GM19397 (cell line): ENCODE measurements around the gene CACNA1C.

Experiments used
- ATAC-seq: cut with Tn5 transposase; IDR thresholded peaks from one replicate; pipeline ENCODE4 v1.9.1; 2021; ENCODE audit warnings: mild to moderate bottlenecking, moderate library complexity; ENCODE audit not compliant: unreplicated experiment

The CACNA1C gene

DNA sequence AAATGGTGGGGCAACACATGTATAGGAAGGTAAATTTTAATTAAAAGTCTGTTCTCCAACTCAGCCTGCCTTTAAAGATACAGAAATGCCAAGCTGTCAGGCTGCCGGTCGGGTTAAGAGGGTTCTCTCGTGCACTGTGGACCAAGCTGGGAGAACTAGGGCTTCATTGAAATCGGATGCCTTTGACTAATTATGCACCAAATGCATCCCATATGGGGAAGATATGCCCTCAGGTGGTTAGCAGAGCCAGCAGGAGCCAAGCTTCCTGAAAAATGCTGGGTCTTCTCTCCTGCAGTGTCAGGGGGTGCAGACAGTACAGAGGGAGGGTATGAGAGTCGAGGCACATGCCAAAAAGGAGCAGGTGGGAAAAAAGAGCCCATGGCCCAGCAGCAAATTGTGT lies 236.1 kb downstream of the CACNA1C start:
- no peak for ATAC-seq

DNA sequence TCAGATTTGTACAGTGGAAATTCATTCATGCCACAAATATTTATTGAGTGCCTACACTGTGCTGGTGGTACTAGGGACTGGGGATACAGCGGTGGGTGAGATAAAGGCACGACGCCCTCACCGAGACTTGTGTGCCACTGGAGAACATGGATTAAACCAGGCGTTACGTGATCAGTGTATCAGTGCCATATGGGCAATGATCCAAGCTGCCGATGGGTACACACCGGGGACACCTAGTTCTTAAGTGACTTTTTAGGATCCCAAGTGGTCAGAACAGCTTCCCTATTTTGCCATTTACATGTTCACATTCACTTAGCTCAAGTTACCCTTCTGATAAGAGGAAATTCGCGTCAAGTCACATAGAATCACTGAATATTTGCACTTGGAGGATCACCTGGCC lies 236.7 kb downstream of the CACNA1C start:
- ATAC-seq, result no peak

DNA sequence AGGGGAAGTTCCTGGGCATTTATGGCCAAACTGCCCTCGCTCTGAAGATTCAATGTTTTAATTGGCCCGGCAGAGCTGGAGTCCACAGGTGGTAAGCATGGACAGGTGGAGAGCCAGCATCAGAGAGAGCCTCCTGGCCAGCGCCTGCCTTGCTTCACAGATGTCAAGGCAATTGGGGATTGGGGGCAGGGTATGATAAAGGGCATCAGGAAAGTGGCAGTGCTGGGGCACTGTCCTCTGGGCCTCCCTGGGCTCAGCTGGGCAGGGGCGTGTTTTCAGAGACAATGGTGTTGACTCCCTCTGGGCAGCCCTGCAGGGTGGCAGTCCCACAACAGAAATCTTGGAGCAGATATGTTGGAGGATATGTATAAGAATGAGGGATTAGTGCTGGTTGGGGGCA lies 237.3 kb downstream of the CACNA1C start:
- ATAC-seq, result no peak

DNA sequence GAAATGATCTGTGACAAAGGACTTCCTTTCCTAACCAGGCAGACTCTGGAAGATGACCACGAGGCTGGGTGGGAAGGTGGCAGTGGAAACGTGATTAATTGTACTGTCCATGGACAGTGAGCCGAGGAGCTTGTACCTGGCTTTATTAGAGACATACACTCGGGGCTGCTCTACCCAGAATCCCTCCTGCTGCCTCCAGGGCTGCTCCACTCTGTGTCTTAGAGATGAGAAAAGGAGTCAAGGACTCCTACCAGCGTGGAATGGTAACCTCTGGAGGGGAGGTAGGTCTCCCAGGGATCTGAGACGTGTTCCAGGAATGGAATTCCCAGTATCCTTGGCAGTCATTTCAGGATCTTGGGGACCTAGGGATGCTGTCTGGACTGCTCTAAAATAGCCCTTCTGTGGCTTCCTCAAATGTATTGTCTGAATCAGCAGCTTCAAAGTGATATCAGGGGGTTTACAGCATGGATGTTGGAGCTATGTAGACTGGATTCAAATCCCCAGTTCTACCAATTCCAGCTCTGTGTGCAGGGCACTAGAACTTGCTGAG lies 237.8 kb downstream of the CACNA1C start:
- ATAC-seq, result no peak

DNA sequence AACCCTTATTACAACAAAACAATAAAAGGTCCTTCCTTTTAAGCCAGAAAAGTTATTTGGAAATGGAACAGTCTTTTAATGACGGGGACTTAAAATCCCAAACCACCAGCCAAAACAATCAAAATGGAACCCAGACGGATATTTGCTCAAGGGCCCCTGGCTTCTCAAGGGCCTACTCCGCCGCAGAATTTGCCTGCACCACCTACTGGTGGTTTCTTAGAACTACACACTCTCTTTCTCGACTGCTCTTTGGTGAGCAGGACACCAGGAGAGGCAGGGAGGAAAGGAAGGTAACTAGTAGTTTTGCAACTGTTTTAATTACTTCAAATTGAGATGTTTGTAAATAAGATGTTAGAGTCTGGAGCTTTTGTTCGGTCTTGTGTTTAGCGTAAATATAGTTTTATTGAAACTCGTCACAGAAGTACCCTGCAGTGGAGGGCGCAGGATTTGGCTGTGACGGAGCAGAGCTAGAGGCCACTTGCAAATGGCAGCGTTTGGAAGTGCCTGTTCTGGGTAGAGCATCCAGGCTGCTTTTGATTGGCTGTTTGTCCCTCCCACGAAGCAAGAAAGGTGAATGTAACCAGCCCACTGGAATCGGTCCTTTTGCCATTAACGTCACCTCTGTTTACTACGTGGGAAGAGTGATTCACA lies 238.5 kb downstream of the CACNA1C start:
- no peak for ATAC-seq

DNA sequence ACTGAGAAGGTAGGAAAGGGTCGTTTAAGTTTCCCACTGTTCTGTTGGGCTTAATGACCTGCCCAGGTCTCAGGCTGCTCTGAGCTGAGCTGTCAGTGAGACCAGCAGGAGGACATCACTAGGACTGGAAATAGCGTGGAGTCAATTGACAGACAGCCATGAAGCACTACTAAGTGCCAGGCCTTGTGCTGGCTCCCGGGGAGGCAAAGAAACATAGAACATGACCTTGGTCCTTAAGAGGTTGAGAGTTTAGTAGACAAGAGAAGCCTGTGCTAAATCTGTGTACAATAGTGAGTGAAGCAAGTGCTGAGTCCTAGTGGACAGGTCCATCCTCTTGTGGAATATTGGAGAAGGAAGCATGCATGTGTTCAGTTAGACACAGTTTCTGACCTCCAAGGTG lies 239.2 kb downstream of the CACNA1C start:
- ATAC-seq, result no peak

DNA sequence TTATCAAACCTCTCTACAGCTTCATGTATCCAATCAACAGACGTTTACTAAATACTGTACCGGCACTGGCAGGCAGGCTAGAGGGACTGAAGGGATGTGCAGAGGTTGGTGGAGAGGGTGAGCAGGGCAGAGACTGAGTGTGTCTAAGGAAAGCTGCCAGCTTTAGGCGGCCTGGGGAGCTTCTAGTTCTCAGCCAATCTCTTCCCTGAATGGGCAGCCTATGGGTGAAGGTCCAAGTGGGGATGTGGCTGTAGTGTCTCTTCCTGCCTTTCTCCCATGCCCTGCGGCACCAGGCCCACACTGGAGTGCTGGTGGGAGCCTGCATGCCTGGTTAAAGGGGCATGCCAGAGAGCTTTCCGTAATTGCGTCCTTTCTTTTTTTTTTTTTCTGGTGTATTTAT lies 239.8 kb downstream of the CACNA1C start:
- no peak for ATAC-seq

DNA sequence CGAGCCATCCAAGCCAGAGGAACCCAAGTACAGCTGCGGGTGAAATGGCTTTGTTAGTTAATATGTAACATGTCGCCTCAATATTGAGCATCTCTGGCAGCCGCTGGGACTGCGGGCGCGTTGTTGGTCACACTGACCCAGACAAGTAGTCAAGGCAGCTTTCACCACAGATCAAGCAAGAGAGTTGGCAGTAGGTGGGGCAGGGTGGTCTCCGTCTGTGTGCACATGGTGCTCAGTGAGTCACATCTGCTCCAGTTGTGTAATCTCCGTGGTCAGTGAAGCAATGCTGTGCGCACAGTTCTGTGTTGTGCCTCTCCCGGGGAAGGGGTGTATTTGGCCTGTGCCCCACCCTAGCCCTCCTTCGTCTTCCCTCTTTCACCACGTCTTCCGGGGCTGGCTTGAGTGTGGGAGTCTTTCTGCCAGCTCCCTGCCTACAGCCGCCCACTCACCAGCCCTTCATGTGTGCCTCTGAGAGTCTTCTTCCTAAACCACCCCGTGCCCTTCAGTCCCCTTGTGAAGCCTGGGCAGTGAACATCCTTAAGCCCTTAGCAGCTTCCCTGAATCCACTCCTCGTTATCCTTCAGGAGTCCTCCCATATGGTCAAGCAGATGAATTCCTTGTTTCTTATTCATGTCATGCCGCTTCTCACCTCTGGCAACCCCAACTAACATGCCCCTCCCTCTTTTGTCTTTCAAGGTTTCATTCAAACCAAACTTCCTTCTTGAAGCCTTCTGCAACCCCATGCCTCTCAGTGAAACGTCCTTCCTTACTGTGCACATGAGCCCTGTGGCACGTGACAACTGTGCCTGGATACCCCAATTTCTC lies 242.1 kb downstream of the CACNA1C start:
- ATAC-seq, result no peak

DNA sequence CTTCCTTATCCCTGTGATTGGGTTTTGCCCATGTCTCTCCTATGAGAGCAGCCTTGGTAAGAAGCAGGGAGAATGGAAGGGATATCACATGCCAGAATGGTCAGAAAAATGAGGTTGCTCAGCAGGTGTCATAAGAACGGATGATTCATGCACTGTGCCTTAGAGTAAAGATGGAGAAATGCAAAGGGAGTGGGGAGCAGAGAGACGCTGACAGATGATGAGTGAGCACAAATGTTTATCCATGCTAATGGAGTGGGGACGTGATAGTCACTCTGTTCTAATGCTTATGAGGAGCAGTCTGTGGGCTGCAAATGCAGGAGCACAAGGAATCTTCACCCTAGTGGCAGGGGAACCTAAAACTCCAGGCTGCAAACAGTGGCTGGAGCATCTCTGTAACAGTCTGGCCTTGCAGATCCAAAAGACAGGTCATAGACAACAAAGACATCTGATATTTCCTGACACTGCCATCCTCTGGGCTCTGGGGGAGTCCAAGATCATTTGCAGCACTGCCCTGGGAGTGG lies 243.2 kb downstream of the CACNA1C start:
- ATAC-seq, result no peak

DNA sequence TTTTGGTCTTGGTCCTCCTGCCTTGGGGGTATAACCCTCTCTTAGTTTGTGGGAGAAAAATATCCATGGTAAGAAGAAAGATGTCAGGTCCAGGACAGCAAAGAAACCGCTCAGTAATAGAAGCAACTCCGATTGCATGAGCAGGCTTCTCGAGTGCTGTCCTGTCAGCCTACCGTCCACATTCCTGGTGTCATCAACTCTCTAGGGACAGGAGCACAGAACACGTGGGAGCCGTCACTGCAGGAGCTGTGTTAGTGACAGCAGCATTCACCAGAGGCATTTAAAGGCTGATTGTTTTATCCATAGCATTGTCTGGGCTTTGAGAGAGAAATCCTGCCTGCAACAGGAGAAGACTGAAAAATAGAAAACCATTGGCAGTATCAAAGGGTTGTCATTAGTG lies 244.2 kb downstream of the CACNA1C start:
- no peak for ATAC-seq

DNA sequence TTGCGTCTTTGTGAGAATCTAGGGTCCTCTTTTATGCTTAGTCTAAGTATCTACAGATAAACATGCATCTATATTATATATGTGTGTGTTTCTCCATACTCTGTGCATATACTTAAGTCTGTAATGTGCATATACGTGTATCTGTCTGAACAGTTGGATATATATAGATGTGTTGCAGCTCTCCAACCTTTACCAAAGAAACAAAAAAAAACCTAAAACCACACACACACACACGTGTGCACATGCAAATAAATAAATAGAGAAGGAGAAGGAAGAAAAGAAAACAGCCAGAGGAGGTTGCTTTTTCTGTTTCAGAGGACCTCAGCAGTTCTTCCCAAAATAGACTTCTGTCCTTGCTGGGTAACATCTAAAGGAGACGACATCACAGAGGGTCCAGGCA lies 244.9 kb downstream of the CACNA1C start:
- ATAC-seq, result no peak

DNA sequence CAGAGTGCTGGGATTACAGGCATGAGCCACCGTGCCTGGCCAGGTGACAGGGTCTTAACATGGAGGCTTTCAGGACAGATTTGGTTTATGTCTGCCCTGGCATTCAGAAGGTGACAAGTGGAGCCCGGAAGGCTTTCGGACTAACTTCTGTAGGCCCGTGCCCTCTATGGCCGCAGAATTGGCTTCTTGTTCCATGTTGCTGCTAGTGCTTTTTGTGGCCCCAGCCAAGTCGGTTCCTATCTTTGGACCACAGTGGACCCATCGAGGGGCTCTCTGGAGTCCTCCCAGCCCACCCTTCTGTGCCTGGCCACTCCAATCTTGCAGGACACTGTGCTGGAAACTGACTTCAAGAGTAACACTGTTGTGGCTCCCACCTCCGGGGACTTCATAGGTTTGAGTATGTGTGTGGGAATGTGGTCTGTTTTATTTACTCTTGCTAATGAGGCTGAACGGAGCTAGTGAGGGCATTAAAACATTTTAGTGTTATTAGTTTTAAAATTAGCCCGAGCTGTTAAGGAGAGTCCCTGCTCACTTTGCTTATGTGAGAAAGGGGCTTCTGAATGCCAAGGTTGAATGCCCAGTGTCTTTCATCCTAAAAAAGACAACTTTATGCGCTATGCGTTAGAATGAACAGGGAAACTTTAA lies 245.9 kb downstream of the CACNA1C start:
- no peak for ATAC-seq

DNA sequence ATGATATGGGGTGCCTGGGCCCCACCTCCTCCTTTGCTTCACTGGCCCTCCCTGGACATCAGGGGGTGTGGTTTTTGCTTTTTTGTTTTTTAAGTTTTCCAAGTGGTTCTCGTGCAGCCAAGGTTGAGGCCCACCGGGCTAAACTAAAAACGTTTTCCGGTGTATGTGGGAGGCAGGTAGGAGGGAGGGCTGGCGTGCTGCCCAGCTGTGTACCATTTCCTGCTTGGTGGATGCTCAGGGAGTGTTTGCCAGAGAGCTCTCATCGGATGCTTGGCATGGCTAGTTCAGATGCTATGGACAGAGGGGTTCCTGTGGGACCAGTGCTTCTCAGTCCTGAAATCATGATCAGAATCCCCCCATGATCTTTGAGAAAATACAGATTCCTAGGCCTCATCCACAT lies 246.4 kb downstream of the CACNA1C start:
- ATAC-seq, result no peak

DNA sequence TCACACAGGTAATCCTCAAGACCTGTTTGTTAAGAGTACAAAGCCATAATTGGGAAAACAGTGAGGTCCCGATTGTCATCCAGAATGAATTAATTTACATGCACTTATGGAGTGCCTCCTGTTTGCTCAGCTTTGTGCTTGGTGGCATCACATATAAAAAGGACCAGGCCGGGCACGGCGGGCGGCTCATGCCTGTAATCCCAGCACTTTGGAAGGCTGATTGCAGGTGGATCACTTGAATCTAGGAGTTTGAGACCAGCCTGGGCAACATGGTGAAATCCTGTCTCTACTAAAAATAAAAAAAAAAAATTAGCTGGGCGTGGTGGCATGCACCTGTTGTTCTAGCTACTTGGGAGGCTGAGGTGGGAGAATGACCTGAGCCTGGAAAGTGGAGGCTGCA lies 247.4 kb downstream of the CACNA1C start:
- no peak for ATAC-seq

DNA sequence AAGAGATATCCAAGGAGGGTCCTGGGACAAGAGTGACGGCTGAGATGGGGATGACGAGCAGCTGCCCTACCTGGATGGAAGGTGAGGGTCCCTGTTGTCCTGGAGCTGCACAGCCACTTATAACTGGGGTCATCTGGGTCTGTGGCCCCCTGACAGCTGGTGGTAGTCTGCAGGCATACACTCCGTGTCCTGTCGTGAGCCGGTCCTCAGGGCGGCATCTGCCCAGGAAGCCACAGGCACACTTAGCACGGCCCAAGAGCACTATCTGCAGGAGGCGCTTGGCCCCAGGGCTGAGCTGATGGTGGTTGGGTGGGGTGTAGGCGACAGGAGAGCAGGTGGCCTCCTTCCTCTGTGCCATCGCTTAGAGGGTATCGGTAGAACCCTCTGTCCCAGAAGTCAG lies 248.1 kb downstream of the CACNA1C start:
- no peak for ATAC-seq

DNA sequence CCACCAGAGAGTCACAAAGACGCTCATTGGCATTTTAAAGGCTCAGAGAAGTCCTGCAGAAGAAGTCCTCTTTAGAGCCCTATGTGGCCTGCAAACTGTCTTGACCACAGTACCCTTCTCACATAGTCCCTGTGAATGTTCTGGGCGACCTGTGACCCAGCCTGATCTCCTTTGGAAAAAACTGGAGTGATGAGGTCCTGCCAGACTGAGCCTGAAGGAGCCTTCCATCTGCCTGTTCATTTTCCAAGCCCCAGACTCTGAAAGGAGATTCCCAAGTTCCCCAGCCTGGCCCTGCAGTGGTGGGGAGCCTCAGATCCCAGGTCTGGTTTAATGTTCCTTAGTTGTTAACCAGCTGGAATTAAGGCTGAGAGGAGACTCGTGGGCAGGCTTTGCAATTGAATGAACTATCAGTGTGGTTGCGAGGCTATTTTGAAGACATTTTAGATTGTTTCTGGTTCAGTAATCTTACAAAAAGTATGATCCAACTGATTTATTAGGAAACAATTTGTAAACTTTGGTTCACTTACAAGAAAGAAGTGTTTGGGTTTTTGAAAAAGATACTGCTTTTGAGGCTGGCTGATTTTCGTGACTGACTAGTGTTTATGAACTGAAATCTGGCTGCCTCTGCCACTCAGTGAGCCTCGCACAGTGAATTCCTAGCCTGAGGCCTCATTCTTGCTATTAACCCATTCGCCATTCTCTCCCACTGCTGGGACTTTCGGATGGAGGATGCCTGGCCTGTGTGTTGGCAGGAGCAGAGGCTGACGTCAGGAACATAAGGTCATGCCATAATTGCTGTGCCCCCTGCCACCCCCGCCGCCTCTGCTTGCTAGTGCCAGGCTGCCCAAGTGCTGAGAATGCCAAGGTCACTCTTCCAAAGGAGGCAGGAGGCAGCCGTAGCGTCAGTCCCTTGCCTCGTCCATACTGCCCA lies 249.0 kb downstream of the CACNA1C start:
- ATAC-seq, result no peak

DNA sequence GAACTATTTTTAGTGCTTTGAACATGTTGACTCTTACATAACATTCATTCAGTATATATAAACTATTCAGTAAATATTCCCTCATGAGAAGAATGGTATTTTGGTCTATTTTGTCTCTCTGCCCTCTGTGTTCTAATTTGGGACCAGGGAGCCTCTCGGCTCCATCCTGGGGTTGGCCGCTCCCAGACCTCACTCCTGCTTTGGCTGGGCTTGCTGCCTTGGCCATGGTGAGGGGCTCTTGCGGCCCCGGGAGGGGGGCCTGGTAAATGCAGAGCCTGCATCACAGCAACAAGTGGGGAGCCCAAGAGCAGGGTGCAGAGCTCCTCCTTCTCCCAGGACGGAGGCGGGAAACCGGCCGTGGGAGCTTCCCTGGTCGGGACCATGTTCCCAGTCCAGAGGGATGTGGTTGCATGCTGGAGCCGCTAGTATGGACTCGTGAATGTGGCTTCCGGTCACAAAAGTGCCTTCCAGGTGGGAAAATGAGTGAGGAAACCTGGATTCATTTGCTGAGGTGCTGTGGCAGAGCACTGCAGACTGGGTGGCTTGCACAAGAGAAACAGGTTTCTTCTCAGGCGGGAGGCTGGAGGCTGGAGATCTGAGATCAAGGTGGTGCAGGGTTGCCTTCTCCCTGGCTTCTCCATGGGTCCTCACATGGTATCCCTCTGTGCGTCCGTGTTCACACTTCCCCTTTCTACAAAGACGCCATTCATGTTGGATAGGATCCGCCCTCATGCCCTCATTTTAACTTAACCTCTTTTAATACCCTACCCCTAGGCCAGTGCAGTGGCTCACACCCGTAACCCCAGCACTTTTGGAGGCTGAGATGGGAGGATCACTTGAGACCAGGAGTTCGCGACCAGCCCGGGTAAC lies 250.2 kb downstream of the CACNA1C start:
- no peak for ATAC-seq

DNA sequence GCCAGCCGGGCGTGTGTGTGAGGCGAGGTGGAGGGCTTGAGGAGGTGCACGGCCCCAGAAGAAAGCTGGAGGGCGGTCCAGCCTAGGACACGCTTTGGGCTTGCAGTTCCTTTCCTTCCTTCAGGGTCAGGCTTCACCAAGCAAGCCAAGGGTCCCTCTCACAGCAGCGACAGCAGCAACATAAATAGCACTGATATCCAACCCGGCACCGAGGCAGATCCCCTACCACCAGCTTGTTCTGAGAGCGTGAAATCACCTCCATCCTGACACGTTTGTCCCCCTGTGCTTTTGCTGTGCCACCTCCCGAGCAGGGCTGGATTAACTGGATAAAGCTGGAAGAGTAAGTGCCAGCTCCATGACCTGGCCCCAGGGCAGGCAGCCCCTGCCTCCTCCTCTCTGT lies 251.4 kb downstream of the CACNA1C start:
- ATAC-seq, result no peak

DNA sequence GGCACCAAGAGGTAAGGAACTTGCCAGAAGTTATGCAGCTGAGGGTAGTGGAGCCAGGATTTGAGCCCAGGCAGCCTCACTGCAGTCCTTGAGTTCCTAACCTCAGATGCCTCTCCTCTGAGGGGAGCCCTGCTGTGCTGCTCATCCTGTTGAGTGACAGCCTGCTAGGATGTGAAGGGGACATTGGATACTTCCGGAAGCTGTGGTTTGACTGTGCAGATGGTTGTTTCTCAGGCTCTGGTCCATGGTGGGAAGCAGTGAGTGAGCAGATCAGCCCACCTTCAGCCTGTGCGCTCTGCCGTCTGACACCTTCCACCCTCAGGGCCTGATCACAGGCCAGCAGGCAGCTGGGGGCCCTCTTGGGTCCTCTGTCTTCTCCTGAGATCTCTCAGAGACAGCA lies 253.2 kb downstream of the CACNA1C start:
- no peak for ATAC-seq

DNA sequence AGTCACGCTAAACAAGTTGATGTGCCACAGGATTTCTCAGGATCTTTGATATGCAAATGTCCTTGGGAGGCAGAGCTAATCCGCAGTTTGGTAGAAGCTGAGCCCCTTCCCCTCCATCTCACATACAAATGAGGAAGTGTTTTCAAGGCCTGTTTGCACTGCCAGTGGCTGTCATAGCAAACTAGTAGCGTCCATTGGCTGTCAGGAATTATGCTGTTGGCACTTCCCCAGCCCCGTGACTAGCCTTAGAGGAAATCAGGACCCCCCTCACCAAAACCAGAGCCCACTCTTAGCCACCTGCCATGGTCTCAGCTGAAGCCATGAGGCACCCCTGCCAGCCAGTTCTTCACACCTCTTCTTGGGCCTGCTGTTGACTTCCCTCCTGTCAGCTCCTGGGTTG lies 253.9 kb downstream of the CACNA1C start:
- ATAC-seq, result no peak
